ENCODE data around the gene GABRG3.

GABRG3 gene

GRCh38 chr15:27463525-27464088, 492.6 kb downstream of the GABRG3 start:
- Histone ChIP-seq H3K27me3 (ENCODE audit: control insufficient read depth, insufficient read depth, low read length) (no peaks in the 10 kb centered on the region), H3K9me3 (ENCODE audit: control insufficient read depth, insufficient read depth, low read length) (no peaks in the 10 kb centered on the region), H3K9ac (ENCODE audit: low read depth, low read length) (no peak overlapping the region), H3K4me3 (ENCODE audit: low read depth, low read length) (no peak overlapping the region), H3K4me1 (ENCODE audit: control insufficient read depth, insufficient read depth, low read length) (no peaks in the 10 kb centered on the region), H3K36me3 (ENCODE audit: control insufficient read depth, insufficient read depth, low read length) (no peaks in the 10 kb centered on the region)

- H3K27me3 ChIP-seq (ENCODE audit: control insufficient read depth, insufficient read depth, low read length), result no peaks in the 10 kb centered on the region
- no peaks in the 10 kb centered on the region for H3K9me3 ChIP-seq (ENCODE audit: control insufficient read depth, insufficient read depth, low read length)
- no peaks in the 10 kb centered on the region for H3K4me1 ChIP-seq (ENCODE audit: control insufficient read depth, insufficient read depth, low read length)
- no peak overlapping the region for H3K4me3 ChIP-seq (ENCODE audit: low read depth, low read length)
- no peaks in the 10 kb centered on the region for H3K36me3 ChIP-seq (ENCODE audit: control insufficient read depth, insufficient read depth, low read length)
- H3K9ac ChIP-seq (ENCODE audit: low read depth, low read length), result no peak overlapping the region
Measured at GRCh38 chr15:27464941-27465612, 494.1 kb downstream of the GABRG3 start.

GRCh38 chr15:27466758-27467157, 495.8 kb downstream of the GABRG3 start:
- Histone ChIP-seq H3K27me3 (ENCODE audit: control insufficient read depth, insufficient read depth, low read length) (no peaks in the 10 kb centered on the region), H3K36me3 (ENCODE audit: control insufficient read depth, insufficient read depth, low read length) (no peaks in the 10 kb centered on the region)

GRCh38 chr15:27468151-27468591, 497.2 kb downstream of the GABRG3 start:
- Histone ChIP-seq H3K36me3 (ENCODE audit: control insufficient read depth, insufficient read depth, low read length) (no peaks in the 10 kb centered on the region), H3K9me3 (ENCODE audit: control insufficient read depth, insufficient read depth, low read length) (no peaks in the 10 kb centered on the region), H3K27me3 (ENCODE audit: control insufficient read depth, insufficient read depth, low read length) (no peaks in the 10 kb centered on the region)

More at GRCh38 chr15:27466758-27467157, 495.8 kb downstream of the GABRG3 start:
- no peak overlapping the region for H3K4me3 ChIP-seq (ENCODE audit: low read depth, low read length)
- no peaks in the 10 kb centered on the region for H3K9me3 ChIP-seq (ENCODE audit: control insufficient read depth, insufficient read depth, low read length)
- no peak overlapping the region for H3K9ac ChIP-seq (ENCODE audit: low read depth, low read length)
- no peaks in the 10 kb centered on the region for H3K4me1 ChIP-seq (ENCODE audit: control insufficient read depth, insufficient read depth, low read length)

GRCh38 chr15:27473845-27474244, 502.9 kb downstream of the GABRG3 start:
- Histone ChIP-seq H3K4me3 (ENCODE audit: low read depth, low read length) (no peak overlapping the region), H3K9me3 (ENCODE audit: control insufficient read depth, insufficient read depth, low read length) (no peaks in the 10 kb centered on the region), H3K27me3 (ENCODE audit: control insufficient read depth, insufficient read depth, low read length) (no peaks in the 10 kb centered on the region), H3K36me3 (ENCODE audit: control insufficient read depth, insufficient read depth, low read length) (no peaks in the 10 kb centered on the region), H3K9ac (ENCODE audit: low read depth, low read length) (no peak overlapping the region), H3K4me1 (ENCODE audit: control insufficient read depth, insufficient read depth, low read length) (no peaks in the 10 kb centered on the region)

More at GRCh38 chr15:27468151-27468591, 497.2 kb downstream of the GABRG3 start:
- Histone ChIP-seq H3K4me1 (ENCODE audit: control insufficient read depth, insufficient read depth, low read length) (no peaks in the 10 kb centered on the region), H3K9ac (ENCODE audit: low read depth, low read length) (no peak overlapping the region), H3K4me3 (ENCODE audit: low read depth, low read length) (no peak overlapping the region)

- no peaks in the 10 kb centered on the region for H3K9me3 ChIP-seq (ENCODE audit: control insufficient read depth, insufficient read depth, low read length)
- H3K4me3 ChIP-seq (ENCODE audit: low read depth, low read length), result no peak overlapping the region
- no peak overlapping the region for H3K9ac ChIP-seq (ENCODE audit: low read depth, low read length)
- H3K4me1 ChIP-seq (ENCODE audit: control insufficient read depth, insufficient read depth, low read length), result no peaks in the 10 kb centered on the region
- H3K27me3 ChIP-seq (ENCODE audit: control insufficient read depth, insufficient read depth, low read length), result no peaks in the 10 kb centered on the region
- H3K36me3 ChIP-seq (ENCODE audit: control insufficient read depth, insufficient read depth, low read length), result no peaks in the 10 kb centered on the region
Measured at GRCh38 chr15:27475395-27475794, 504.4 kb downstream of the GABRG3 start.

GRCh38 chr15:27479296-27480140, 508.5 kb downstream of the GABRG3 start:
- Histone ChIP-seq H3K36me3 (ENCODE audit: control insufficient read depth, insufficient read depth, low read length) (no peaks in the 10 kb centered on the region), H3K4me1 (ENCODE audit: control insufficient read depth, insufficient read depth, low read length) (peaks cover 18% of the 10 kb centered on the region), H3K27me3 (ENCODE audit: control insufficient read depth, insufficient read depth, low read length) (no peaks in the 10 kb centered on the region), H3K4me3 (ENCODE audit: low read depth, low read length) (no peak overlapping the region), H3K9ac (ENCODE audit: low read depth, low read length) (no peak overlapping the region), H3K9me3 (ENCODE audit: control insufficient read depth, insufficient read depth, low read length) (no peaks in the 10 kb centered on the region)

- no peaks in the 10 kb centered on the region for H3K27me3 ChIP-seq (ENCODE audit: control insufficient read depth, insufficient read depth, low read length)
- no peaks in the 10 kb centered on the region for H3K36me3 ChIP-seq (ENCODE audit: control insufficient read depth, insufficient read depth, low read length)
- H3K9me3 ChIP-seq (ENCODE audit: control insufficient read depth, insufficient read depth, low read length), result no peaks in the 10 kb centered on the region
- H3K4me3 ChIP-seq (ENCODE audit: low read depth, low read length), result no peak overlapping the region
- H3K4me1 ChIP-seq (ENCODE audit: control insufficient read depth, insufficient read depth, low read length), result peaks cover 18% of the 10 kb centered on the region
- no peak overlapping the region for H3K9ac ChIP-seq (ENCODE audit: low read depth, low read length)
Measured at GRCh38 chr15:27480141-27480530, 509.2 kb downstream of the GABRG3 start.

GRCh38 chr15:27480642-27481041, 509.7 kb downstream of the GABRG3 start:
- H3K4me1 ChIP-seq (ENCODE audit: control insufficient read depth, insufficient read depth, low read length), result peaks cover 18% of the 10 kb centered on the region
- no peaks in the 10 kb centered on the region for H3K9me3 ChIP-seq (ENCODE audit: control insufficient read depth, insufficient read depth, low read length)

GRCh38 chr15:27481768-27482167, 510.8 kb downstream of the GABRG3 start:
- H3K4me3 ChIP-seq (ENCODE audit: low read depth, low read length), result no peak overlapping the region
- no peaks in the 10 kb centered on the region for H3K27me3 ChIP-seq (ENCODE audit: control insufficient read depth, insufficient read depth, low read length)
- no peaks in the 10 kb centered on the region for H3K36me3 ChIP-seq (ENCODE audit: control insufficient read depth, insufficient read depth, low read length)
- H3K4me1 ChIP-seq (ENCODE audit: control insufficient read depth, insufficient read depth, low read length), result peaks cover 18% of the 10 kb centered on the region
- no peak overlapping the region for H3K9ac ChIP-seq (ENCODE audit: low read depth, low read length)
- no peaks in the 10 kb centered on the region for H3K9me3 ChIP-seq (ENCODE audit: control insufficient read depth, insufficient read depth, low read length)

More at GRCh38 chr15:27480642-27481041, 509.7 kb downstream of the GABRG3 start:
- no peak overlapping the region for H3K9ac ChIP-seq (ENCODE audit: low read depth, low read length)
- no peak overlapping the region for H3K4me3 ChIP-seq (ENCODE audit: low read depth, low read length)
- H3K36me3 ChIP-seq (ENCODE audit: control insufficient read depth, insufficient read depth, low read length), result no peaks in the 10 kb centered on the region
- no peaks in the 10 kb centered on the region for H3K27me3 ChIP-seq (ENCODE audit: control insufficient read depth, insufficient read depth, low read length)

GRCh38 chr15:27482287-27482686, 511.3 kb downstream of the GABRG3 start:
- no peak overlapping the region for H3K4me3 ChIP-seq (ENCODE audit: low read depth, low read length)
- H3K9ac ChIP-seq (ENCODE audit: low read depth, low read length), result no peak overlapping the region
- no peaks in the 10 kb centered on the region for H3K36me3 ChIP-seq (ENCODE audit: control insufficient read depth, insufficient read depth, low read length)
- H3K27me3 ChIP-seq (ENCODE audit: control insufficient read depth, insufficient read depth, low read length), result no peaks in the 10 kb centered on the region
- H3K4me1 ChIP-seq (ENCODE audit: control insufficient read depth, insufficient read depth, low read length), result peaks cover 18% of the 10 kb centered on the region
- no peaks in the 10 kb centered on the region for H3K9me3 ChIP-seq (ENCODE audit: control insufficient read depth, insufficient read depth, low read length)
